ENCODE data around the gene PKMYT1. TPM values are rescaled to one million over a fixed set of nuclear protein-coding genes. Genes with fewer than 3 reads are reported as not detected.

The PKMYT1 gene
- polyA plus RNA-seq, 1 of the 3 experiments (the other 2 are of a cell fraction) = 8.5 TPM

Small RNAs within 50 kb of the gene (small RNA-seq; reads per million reads assigned to genes)
- gene LINC00514 = 0 to 8.3 (median 0) reads per million in 7 experiments

Other genes with a start within 250 kb of the PKMYT1 start
- 100 and 143 TPM in 2 replicates for gene SRRM2, start 227.8 kb downstream of the PKMYT1 start, polyA plus RNA-seq (2012; rRNA removed)
- 327 and 329 TPM in 2 replicates for gene ELOB, start 203.2 kb downstream of the PKMYT1 start, polyA plus RNA-seq (2012; rRNA removed)
- gene PRSS33, start 192.9 kb downstream of the PKMYT1 start, polyA plus RNA-seq (2012; rRNA removed) = not detected in 2 replicates
- gene PRSS41, start 182.0 kb downstream of the PKMYT1 start, polyA plus RNA-seq (2012; rRNA removed) = not detected in 2 replicates
- gene PRSS21, start 163.2 kb downstream of the PKMYT1 start, polyA plus RNA-seq (2012; rRNA removed) = not detected in 2 replicates
- gene ZG16B, start 150.1 kb downstream of the PKMYT1 start, polyA plus RNA-seq (2012; rRNA removed) = 0.26 and 0.47 TPM in 2 replicates
- gene PRSS22, start 122.3 kb downstream of the PKMYT1 start, polyA plus RNA-seq (2012; rRNA removed) = not detected in 2 replicates
- gene FLYWCH2, start 97.2 kb downstream of the PKMYT1 start, polyA plus RNA-seq (2012; rRNA removed) = 56.4 and 64.8 TPM in 2 replicates
- gene FLYWCH1, start 68.5 kb downstream of the PKMYT1 start, polyA plus RNA-seq (2012; rRNA removed) = 22.4 and 30.1 TPM in 2 replicates
- 0.24 and 0.77 TPM in 2 replicates for gene KREMEN2, start 16.2 kb downstream of the PKMYT1 start, polyA plus RNA-seq (2012; rRNA removed)
- gene PAQR4, start 11.1 kb downstream of the PKMYT1 start, polyA plus RNA-seq (2012; rRNA removed) = 8.4 and 8.8 TPM in 2 replicates
- 0.08 TPM in 1 of 2 replicates, not detected in the other for gene CLDN9, start 32.5 kb upstream of the PKMYT1 start, polyA plus RNA-seq (2012; rRNA removed)
- gene CLDN6, start 37.7 kb upstream of the PKMYT1 start, polyA plus RNA-seq (2012; rRNA removed) = 0.20 and 0.24 TPM in 2 replicates
- 374 and 393 TPM in 2 replicates for gene TNFRSF12A, start 39.9 kb upstream of the PKMYT1 start, polyA plus RNA-seq (2012; rRNA removed)
- gene HCFC1R1, start 43.5 kb upstream of the PKMYT1 start, polyA plus RNA-seq (2012; rRNA removed) = 34.7 and 54.9 TPM in 2 replicates
- 35.7 and 37.7 TPM in 2 replicates for gene THOC6, start 43.6 kb upstream of the PKMYT1 start, polyA plus RNA-seq (2012; rRNA removed)
- not detected in 2 replicates for gene BICDL2, start 56.5 kb upstream of the PKMYT1 start, polyA plus RNA-seq (2012; rRNA removed)
- 0.03 and 0.05 TPM in 2 replicates for gene MMP25, start 66.1 kb upstream of the PKMYT1 start, polyA plus RNA-seq (2012; rRNA removed)
- gene IL32, start 85.2 kb upstream of the PKMYT1 start, polyA plus RNA-seq (2012; rRNA removed) = 26.4 and 34.7 TPM in 2 replicates
- gene ZSCAN10, start 118.8 kb upstream of the PKMYT1 start, polyA plus RNA-seq (2012; rRNA removed) = 0.05 TPM in 1 of 2 replicates, not detected in the other
- 7.6 and 9.7 TPM in 2 replicates for gene ZNF205, start 132.1 kb upstream of the PKMYT1 start, polyA plus RNA-seq (2012; rRNA removed)
- 0.83 and 1.1 TPM in 2 replicates for gene ZNF213, start 154.6 kb upstream of the PKMYT1 start, polyA plus RNA-seq (2012; rRNA removed)
- gene OR1F1, start 207.8 kb upstream of the PKMYT1 start, polyA plus RNA-seq (2012; rRNA removed) = 0.54 and 0.71 TPM in 2 replicates

Data from SK-N-SH (cell line).